Measurements from ENCODE around the gene HOXA11.

- TF ChIP-seq CTCF (IDR thresholded peaks at IDR 0.05) (no peak), EP300 (IDR thresholded peaks at IDR 0.05) (no peak), POLR2A (IDR thresholded peaks at IDR 0.05) (no peak), POLR2AphosphoS5 (IDR thresholded peaks at IDR 0.05) (no peak)
Measured at GRCh38 chr7:27154901-27155815, 29.9 kb downstream of the HOXA11 start.
